Measurements from ENCODE around the gene PKD1L1.

DNA sequence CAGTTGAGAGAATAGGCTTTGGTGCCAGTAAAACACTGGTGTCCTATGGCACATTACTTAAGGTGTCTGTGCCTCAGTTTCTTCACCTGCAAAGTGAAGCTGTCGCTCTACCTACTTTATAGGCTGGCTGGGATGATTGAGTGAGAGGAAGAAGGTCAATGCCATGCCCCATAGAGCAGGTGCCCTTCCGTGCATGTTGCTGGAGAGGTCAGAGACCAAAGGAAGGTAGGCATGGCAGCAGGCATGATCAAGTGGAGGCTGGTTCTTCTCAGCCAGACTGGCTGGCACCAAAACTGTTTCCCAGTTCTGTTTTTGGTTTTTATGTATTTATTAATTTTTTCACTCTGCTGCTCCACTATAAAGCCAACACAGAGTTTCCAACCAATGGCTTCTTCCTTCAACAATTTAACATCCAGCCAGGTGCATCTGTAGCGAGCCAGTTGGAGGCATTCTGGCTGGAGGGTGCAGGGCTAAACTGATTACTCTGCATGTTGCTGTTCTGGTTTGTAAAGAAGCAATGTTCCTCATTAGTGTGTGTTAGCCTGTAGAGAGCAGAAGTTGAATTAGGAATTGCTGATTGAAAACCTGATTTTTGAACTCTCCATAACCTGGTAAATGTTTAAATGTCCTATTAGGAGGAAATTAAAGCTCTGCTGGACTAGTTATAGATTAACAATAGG lies 222.1 kb downstream of the PKD1L1 start:
- TF ChIP-seq, protein P1, sequence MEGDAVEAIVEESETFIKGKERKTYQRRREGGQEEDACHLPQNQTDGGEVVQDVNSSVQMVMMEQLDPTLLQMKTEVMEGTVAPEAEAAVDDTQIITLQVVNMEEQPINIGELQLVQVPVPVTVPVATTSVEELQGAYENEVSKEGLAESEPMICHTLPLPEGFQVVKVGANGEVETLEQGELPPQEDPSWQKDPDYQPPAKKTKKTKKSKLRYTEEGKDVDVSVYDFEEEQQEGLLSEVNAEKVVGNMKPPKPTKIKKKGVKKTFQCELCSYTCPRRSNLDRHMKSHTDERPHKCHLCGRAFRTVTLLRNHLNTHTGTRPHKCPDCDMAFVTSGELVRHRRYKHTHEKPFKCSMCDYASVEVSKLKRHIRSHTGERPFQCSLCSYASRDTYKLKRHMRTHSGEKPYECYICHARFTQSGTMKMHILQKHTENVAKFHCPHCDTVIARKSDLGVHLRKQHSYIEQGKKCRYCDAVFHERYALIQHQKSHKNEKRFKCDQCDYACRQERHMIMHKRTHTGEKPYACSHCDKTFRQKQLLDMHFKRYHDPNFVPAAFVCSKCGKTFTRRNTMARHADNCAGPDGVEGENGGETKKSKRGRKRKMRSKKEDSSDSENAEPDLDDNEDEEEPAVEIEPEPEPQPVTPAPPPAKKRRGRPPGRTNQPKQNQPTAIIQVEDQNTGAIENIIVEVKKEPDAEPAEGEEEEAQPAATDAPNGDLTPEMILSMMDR (IDR thresholded peaks at IDR 0.05): no peak
- TF ChIP-seq POLR2A (IDR thresholded peaks at IDR 0.05): no peak
